ENCODE results near the gene ANK3.
A peak's percentile ranks its signal among the peaks of the same experiment; 100 is the strongest.

The ANK3 gene

GRCh38 chr10:60338786-60339185 lies 50.9 kb downstream of the ANK3 start:
- no peak overlapping the region for H2AK5ac ChIP-seq (ENCODE audit: low read length)
- no peaks in the 10 kb centered on the region for H3K79me2 ChIP-seq (ENCODE audit: control insufficient read depth, insufficient read depth, low read length, poor library complexity)
- no peaks in the 10 kb centered on the region for H3K79me1 ChIP-seq (ENCODE audit: low read length)
- no peak overlapping the region for H2BK5ac ChIP-seq (ENCODE audit: low read depth, low read length, poor library complexity)
- H3K36me3 ChIP-seq (ENCODE audit: control insufficient read depth in 1 of 2, insufficient read depth in 2 of 2, low read length in 2 of 2): no peaks in the 10 kb centered on the region
- H2BK120ac ChIP-seq (ENCODE audit: insufficient read depth, low read length, poor library complexity): no peak overlapping the region
- H3K4me1 ChIP-seq (ENCODE audit: control insufficient read depth in 1 of 2, insufficient read depth in 2 of 2, low read length in 2 of 2): no peaks in the 10 kb centered on the region
- H3K9ac ChIP-seq (ENCODE audit: low read length): no peak overlapping the region
- no CpG with 5 or more reads among the region's 2 CpGs for WGBS (ENCODE audit: extremely low coverage, insufficient coverage, insufficient read length)
- no peak overlapping the region for H2AFZ ChIP-seq (ENCODE audit: insufficient read depth, low read length, poor library complexity)
- no peak overlapping the region for H3K27ac ChIP-seq (ENCODE audit: low read depth, low read length)
- no peak overlapping the region for H4K8ac ChIP-seq (ENCODE audit: low read depth, low read length)
- H4K91ac ChIP-seq (ENCODE audit: low read depth, low read length): no peak overlapping the region
- H3K18ac ChIP-seq (ENCODE audit: low read length): no peak overlapping the region
- H4K12ac ChIP-seq (ENCODE audit: low read depth, low read length): no peak overlapping the region
- H3K23ac ChIP-seq (ENCODE audit: low read length): no peak overlapping the region
- H3K4me3 ChIP-seq (ENCODE audit: low read depth, low read length): no peak overlapping the region
- no peak for DNase-seq
- no peak overlapping the region for H3K4ac ChIP-seq (ENCODE audit: low read depth, low read length)
- H3K4me2 ChIP-seq (ENCODE audit: low read length): no peak overlapping the region
- H3K9me3 ChIP-seq (ENCODE audit: insufficient read depth, low read depth, low read length): no peaks in the 10 kb centered on the region
- H2BK12ac ChIP-seq (ENCODE audit: low read length): no peak overlapping the region
- H3K27me3 ChIP-seq (ENCODE audit: insufficient read depth, low read length): no peaks in the 10 kb centered on the region
- H3K14ac ChIP-seq (ENCODE audit: low read length): no peak overlapping the region

GRCh38 chr10:60338002-60338564 lies 51.6 kb downstream of the ANK3 start:
- Histone ChIP-seq H3K4me2 (ENCODE audit: low read length) (no peak overlapping the region), H3K27ac (ENCODE audit: low read depth, low read length) (no peak overlapping the region), H3K36me3 (ENCODE audit: control insufficient read depth in 1 of 2, insufficient read depth in 2 of 2, low read length in 2 of 2) (no peaks in the 10 kb centered on the region), H3K14ac (ENCODE audit: low read length) (no peak overlapping the region), H3K27me3 (ENCODE audit: insufficient read depth, low read length) (no peaks in the 10 kb centered on the region), H3K4me3 (ENCODE audit: low read depth, low read length) (no peak overlapping the region), H4K8ac (ENCODE audit: low read depth, low read length) (no peak overlapping the region), H3K4ac (ENCODE audit: low read depth, low read length) (no peak overlapping the region), H3K9me3 (ENCODE audit: insufficient read depth, low read depth, low read length) (no peaks in the 10 kb centered on the region), H4K12ac (ENCODE audit: low read depth, low read length) (no peak overlapping the region), H3K9ac (ENCODE audit: low read length) (no peak overlapping the region), H3K18ac (ENCODE audit: low read length) (no peak overlapping the region), H2BK120ac (ENCODE audit: insufficient read depth, low read length, poor library complexity) (no peak overlapping the region), H2AK5ac (ENCODE audit: low read length) (no peak overlapping the region), H3K79me2 (ENCODE audit: control insufficient read depth, insufficient read depth, low read length, poor library complexity) (no peaks in the 10 kb centered on the region), H2BK12ac (ENCODE audit: low read length) (no peak overlapping the region), H2AFZ (ENCODE audit: insufficient read depth, low read length, poor library complexity) (no peak overlapping the region), H2BK5ac (ENCODE audit: low read depth, low read length, poor library complexity) (no peak overlapping the region), H3K4me1 (ENCODE audit: control insufficient read depth in 1 of 2, insufficient read depth in 2 of 2, low read length in 2 of 2) (no peaks in the 10 kb centered on the region), H3K79me1 (ENCODE audit: low read length) (no peaks in the 10 kb centered on the region), H4K91ac (ENCODE audit: low read depth, low read length) (no peak overlapping the region), H3K23ac (ENCODE audit: low read length) (no peak overlapping the region)
- WGBS (ENCODE audit: extremely low coverage, insufficient coverage, insufficient read length): no CpG with 5 or more reads among the region's 2 CpGs
- no peak for DNase-seq

GRCh38 chr10:60336901-60337630 lies 52.6 kb downstream of the ANK3 start:
- Histone ChIP-seq H2AK5ac (ENCODE audit: low read length) (no peak overlapping the region), H3K79me1 (ENCODE audit: low read length) (no peaks in the 10 kb centered on the region), H3K4ac (ENCODE audit: low read depth, low read length) (no peak overlapping the region), H3K9me3 (ENCODE audit: insufficient read depth, low read depth, low read length) (no peaks in the 10 kb centered on the region), H3K23ac (ENCODE audit: low read length) (no peak overlapping the region), H3K4me2 (ENCODE audit: low read length) (no peak overlapping the region), H2BK120ac (ENCODE audit: insufficient read depth, low read length, poor library complexity) (no peak overlapping the region), H3K27me3 (ENCODE audit: insufficient read depth, low read length) (no peaks in the 10 kb centered on the region), H3K4me3 (ENCODE audit: low read depth, low read length) (no peak overlapping the region), H3K36me3 (ENCODE audit: control insufficient read depth in 1 of 2, insufficient read depth in 2 of 2, low read length in 2 of 2) (no peaks in the 10 kb centered on the region), H4K91ac (ENCODE audit: low read depth, low read length) (no peak overlapping the region), H2BK5ac (ENCODE audit: low read depth, low read length, poor library complexity) (no peak overlapping the region), H3K14ac (ENCODE audit: low read length) (no peak overlapping the region), H3K9ac (ENCODE audit: low read length) (no peak overlapping the region), H3K4me1 (ENCODE audit: control insufficient read depth in 1 of 2, insufficient read depth in 2 of 2, low read length in 2 of 2) (no peaks in the 10 kb centered on the region), H3K27ac (ENCODE audit: low read depth, low read length) (no peak overlapping the region), H3K18ac (ENCODE audit: low read length) (no peak overlapping the region), H4K12ac (ENCODE audit: low read depth, low read length) (no peak overlapping the region), H4K8ac (ENCODE audit: low read depth, low read length) (no peak overlapping the region), H2AFZ (ENCODE audit: insufficient read depth, low read length, poor library complexity) (no peak overlapping the region), H3K79me2 (ENCODE audit: control insufficient read depth, insufficient read depth, low read length, poor library complexity) (no peaks in the 10 kb centered on the region), H2BK12ac (ENCODE audit: low read length) (no peak overlapping the region)
- no CpG with 5 or more reads among the region's 3 CpGs for WGBS (ENCODE audit: extremely low coverage, insufficient coverage, insufficient read length)
- no peak for DNase-seq

GRCh38 chr10:60335708-60336107 lies 54.0 kb downstream of the ANK3 start:
- H4K8ac ChIP-seq (ENCODE audit: low read depth, low read length): no peak overlapping the region
- no peak overlapping the region for H3K14ac ChIP-seq (ENCODE audit: low read length)
- H2BK120ac ChIP-seq (ENCODE audit: insufficient read depth, low read length, poor library complexity): no peak overlapping the region
- no peaks in the 10 kb centered on the region for H3K36me3 ChIP-seq (ENCODE audit: control insufficient read depth in 1 of 2, insufficient read depth in 2 of 2, low read length in 2 of 2)
- no peak overlapping the region for H3K4ac ChIP-seq (ENCODE audit: low read depth, low read length)
- H3K27me3 ChIP-seq (ENCODE audit: insufficient read depth, low read length): no peaks in the 10 kb centered on the region
- no peaks in the 10 kb centered on the region for H3K4me1 ChIP-seq (ENCODE audit: control insufficient read depth in 1 of 2, insufficient read depth in 2 of 2, low read length in 2 of 2)
- H3K9ac ChIP-seq (ENCODE audit: low read length): no peak overlapping the region
- H3K79me1 ChIP-seq (ENCODE audit: low read length): no peaks in the 10 kb centered on the region
- peak in 1 of 2 donors; percentile 4 for DNase-seq
- H3K4me2 ChIP-seq (ENCODE audit: low read length): no peak overlapping the region
- H4K12ac ChIP-seq (ENCODE audit: low read depth, low read length): no peak overlapping the region
- H2AFZ ChIP-seq (ENCODE audit: insufficient read depth, low read length, poor library complexity): no peak overlapping the region
- H3K23ac ChIP-seq (ENCODE audit: low read length): no peak overlapping the region
- no peaks in the 10 kb centered on the region for H3K9me3 ChIP-seq (ENCODE audit: insufficient read depth, low read depth, low read length)
- H4K91ac ChIP-seq (ENCODE audit: low read depth, low read length): no peak overlapping the region
- no CpG with 5 or more reads among the region's 5 CpGs for WGBS (ENCODE audit: extremely low coverage, insufficient coverage, insufficient read length)
- H3K79me2 ChIP-seq (ENCODE audit: control insufficient read depth, insufficient read depth, low read length, poor library complexity): no peaks in the 10 kb centered on the region
- no peak overlapping the region for H3K18ac ChIP-seq (ENCODE audit: low read length)
- no peak overlapping the region for H3K27ac ChIP-seq (ENCODE audit: low read depth, low read length)
- H3K4me3 ChIP-seq (ENCODE audit: low read depth, low read length): no peak overlapping the region
- no peak overlapping the region for H2BK12ac ChIP-seq (ENCODE audit: low read length)
- H2AK5ac ChIP-seq (ENCODE audit: low read length): no peak overlapping the region
- H2BK5ac ChIP-seq (ENCODE audit: low read depth, low read length, poor library complexity): no peak overlapping the region

Measured in trophoblast cell (in vitro differentiated cells and primary cell).